ENCODE data around the gene ARID4B. TPM values are rescaled to one million over a fixed set of nuclear protein-coding genes. Genes with fewer than 3 reads are reported as not detected.

Gene ARID4B
- total RNA-seq, 1 donor from 2014 or later, result 43.6 TPM

- Mint-ChIP-seq H3K4me3 (no peak overlapping the region), H3K36me3 (ENCODE audit: low read depth) (peaks cover 18% of the 10 kb centered on the region), H3K27me3 (ENCODE audit: low read depth) (no peaks in the 10 kb centered on the region), H3K27ac (ENCODE audit: unreplicated experiment) (no peak overlapping the region), H3K4me1 (peaks cover 25% of the 10 kb centered on the region), H3K9me3 (no peaks in the 10 kb centered on the region)
- TF ChIP-seq, protein P1, sequence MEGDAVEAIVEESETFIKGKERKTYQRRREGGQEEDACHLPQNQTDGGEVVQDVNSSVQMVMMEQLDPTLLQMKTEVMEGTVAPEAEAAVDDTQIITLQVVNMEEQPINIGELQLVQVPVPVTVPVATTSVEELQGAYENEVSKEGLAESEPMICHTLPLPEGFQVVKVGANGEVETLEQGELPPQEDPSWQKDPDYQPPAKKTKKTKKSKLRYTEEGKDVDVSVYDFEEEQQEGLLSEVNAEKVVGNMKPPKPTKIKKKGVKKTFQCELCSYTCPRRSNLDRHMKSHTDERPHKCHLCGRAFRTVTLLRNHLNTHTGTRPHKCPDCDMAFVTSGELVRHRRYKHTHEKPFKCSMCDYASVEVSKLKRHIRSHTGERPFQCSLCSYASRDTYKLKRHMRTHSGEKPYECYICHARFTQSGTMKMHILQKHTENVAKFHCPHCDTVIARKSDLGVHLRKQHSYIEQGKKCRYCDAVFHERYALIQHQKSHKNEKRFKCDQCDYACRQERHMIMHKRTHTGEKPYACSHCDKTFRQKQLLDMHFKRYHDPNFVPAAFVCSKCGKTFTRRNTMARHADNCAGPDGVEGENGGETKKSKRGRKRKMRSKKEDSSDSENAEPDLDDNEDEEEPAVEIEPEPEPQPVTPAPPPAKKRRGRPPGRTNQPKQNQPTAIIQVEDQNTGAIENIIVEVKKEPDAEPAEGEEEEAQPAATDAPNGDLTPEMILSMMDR (conservative IDR thresholded peaks at IDR 0.05), result no peak
- no peak for DNase-seq (ENCODE audit: low read depth, low spot score)
Observed at GRCh38 chr1:235320521-235321179, 7.3 kb downstream of the ARID4B start.

DNA sequence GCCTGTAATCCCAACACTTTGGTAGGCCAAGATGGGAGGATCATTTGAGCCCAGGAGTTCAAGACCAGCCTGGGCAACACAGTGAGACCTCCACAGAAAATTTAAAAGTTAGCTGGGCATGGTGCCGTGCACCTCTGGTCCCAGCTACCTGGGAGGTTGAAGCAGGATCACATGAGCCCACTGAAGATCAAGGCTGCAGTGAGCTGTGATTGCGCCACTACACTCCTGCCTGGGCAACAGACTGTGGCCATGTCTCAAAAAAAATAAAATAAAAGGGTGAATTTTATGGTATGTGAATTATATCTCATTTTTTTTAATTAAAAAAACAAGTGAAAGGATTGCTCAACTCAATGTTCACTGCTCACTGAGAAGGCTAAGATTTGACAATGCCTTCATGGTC, 8.7 kb downstream of the ARID4B start:
- Mint-ChIP-seq H3K4me1 (peaks cover 23% of the 10 kb centered on the region), H3K27me3 (ENCODE audit: low read depth) (no peaks in the 10 kb centered on the region)
- TF ChIP-seq, protein P1 (conservative IDR thresholded peaks at IDR 0.05), result no peak

DNA sequence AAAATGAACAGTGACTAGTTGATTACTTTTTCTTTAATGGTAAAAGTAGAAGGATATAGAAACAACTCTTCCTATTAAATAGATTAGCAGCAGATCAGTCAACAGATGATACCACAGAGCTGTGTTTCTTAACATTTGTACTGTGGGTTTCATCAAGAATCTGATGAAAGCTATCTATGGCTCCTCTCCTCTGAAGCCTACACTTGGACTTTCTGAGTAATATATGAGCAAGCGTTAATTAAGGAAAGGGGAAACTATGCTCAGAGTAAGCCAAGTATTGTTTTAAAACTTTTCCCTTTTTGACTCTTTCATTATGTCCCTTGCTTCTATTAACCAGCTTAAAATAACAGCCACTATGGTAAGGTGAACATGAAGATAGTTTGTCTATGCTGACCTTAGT, 10.8 kb downstream of the ARID4B start:
- Mint-ChIP-seq H3K4me1 (peaks cover 28% of the 10 kb centered on the region), H3K36me3 (ENCODE audit: low read depth) (peaks cover 14% of the 10 kb centered on the region), H3K9me3 (no peaks in the 10 kb centered on the region), H3K27me3 (ENCODE audit: low read depth) (no peaks in the 10 kb centered on the region), H3K27ac (ENCODE audit: unreplicated experiment) (no peak overlapping the region), H3K4me3 (no peak overlapping the region)
- TF ChIP-seq, protein P1 (conservative IDR thresholded peaks at IDR 0.05), result no peak
- no peak for DNase-seq (ENCODE audit: low read depth, low spot score)

More for the DNA sequence above, 8.7 kb downstream of the ARID4B start:
- H3K4me3 Mint-ChIP-seq, result no peak overlapping the region
- H3K27ac Mint-ChIP-seq (ENCODE audit: unreplicated experiment), result no peak overlapping the region
- no peaks in the 10 kb centered on the region for H3K9me3 Mint-ChIP-seq
- no peak for DNase-seq (ENCODE audit: low read depth, low spot score)
- peaks cover 18% of the 10 kb centered on the region for H3K36me3 Mint-ChIP-seq (ENCODE audit: low read depth)

DNA sequence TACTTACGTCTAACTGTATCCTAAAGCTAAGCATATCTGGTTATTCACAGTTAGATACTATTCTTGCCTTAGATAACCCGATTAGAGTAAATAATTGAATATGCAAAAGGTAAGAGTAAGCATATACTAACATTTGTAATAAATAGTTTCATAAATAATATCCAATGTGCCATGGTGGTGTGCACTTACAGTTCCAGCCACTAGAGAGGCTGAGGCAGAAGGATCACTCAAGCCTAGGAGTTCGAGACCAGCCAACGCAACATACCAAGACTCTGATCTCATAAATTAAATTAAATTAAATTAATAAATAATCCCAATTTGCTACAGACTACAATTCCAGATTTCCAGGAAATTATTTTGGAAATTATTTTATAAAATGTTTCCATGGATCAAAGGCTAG, 12.2 kb downstream of the ARID4B start:
- Mint-ChIP-seq H3K4me1 (peaks cover 18% of the 10 kb centered on the region), H3K36me3 (ENCODE audit: low read depth) (peaks cover 14% of the 10 kb centered on the region), H3K4me3 (no peak overlapping the region), H3K27ac (ENCODE audit: unreplicated experiment) (no peak overlapping the region), H3K9me3 (no peaks in the 10 kb centered on the region), H3K27me3 (ENCODE audit: low read depth) (no peaks in the 10 kb centered on the region)
- DNase-seq (ENCODE audit: low read depth, low spot score), result no peak
- TF ChIP-seq, protein P1 (conservative IDR thresholded peaks at IDR 0.05), result peak; percentile 34

DNA sequence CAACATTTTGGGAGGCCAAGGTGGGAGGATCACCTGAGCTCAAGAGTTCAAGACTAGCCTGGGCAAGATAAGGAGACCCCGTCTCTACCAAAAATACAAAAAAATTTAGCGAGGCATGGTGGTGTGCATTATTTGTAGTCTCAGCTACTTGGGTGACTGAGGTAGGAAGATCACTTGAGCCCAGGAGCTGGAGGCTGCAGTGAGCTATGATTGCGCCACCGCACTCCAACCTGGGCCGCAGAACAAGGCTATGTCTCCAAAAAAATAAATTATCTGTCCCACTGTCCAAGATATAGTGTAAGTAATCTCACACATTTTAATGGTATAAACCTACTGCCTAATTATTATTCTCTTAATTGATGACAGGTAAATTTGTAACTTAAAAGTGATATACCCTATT, 12.8 kb downstream of the ARID4B start:
- TF ChIP-seq, protein P1 (conservative IDR thresholded peaks at IDR 0.05), result no peak
- Mint-ChIP-seq H3K4me3 (no peak overlapping the region), H3K27me3 (ENCODE audit: low read depth) (no peaks in the 10 kb centered on the region), H3K27ac (ENCODE audit: unreplicated experiment) (no peak overlapping the region), H3K4me1 (peaks cover 12% of the 10 kb centered on the region), H3K9me3 (no peaks in the 10 kb centered on the region), H3K36me3 (ENCODE audit: low read depth) (peaks cover 11% of the 10 kb centered on the region)
- DNase-seq (ENCODE audit: low read depth, low spot score), result no peak

All from neural crest cell (in vitro differentiated cells).